ENCODE results near the gene SPATA31C2. TPM values are rescaled to one million over a fixed set of nuclear protein-coding genes. Genes with fewer than 3 reads are reported as not detected.

SPATA31C2 gene
- total RNA-seq, 1 experiment from 2014 or later = 0.04 TPM

- TF ChIP-seq, protein P1, sequence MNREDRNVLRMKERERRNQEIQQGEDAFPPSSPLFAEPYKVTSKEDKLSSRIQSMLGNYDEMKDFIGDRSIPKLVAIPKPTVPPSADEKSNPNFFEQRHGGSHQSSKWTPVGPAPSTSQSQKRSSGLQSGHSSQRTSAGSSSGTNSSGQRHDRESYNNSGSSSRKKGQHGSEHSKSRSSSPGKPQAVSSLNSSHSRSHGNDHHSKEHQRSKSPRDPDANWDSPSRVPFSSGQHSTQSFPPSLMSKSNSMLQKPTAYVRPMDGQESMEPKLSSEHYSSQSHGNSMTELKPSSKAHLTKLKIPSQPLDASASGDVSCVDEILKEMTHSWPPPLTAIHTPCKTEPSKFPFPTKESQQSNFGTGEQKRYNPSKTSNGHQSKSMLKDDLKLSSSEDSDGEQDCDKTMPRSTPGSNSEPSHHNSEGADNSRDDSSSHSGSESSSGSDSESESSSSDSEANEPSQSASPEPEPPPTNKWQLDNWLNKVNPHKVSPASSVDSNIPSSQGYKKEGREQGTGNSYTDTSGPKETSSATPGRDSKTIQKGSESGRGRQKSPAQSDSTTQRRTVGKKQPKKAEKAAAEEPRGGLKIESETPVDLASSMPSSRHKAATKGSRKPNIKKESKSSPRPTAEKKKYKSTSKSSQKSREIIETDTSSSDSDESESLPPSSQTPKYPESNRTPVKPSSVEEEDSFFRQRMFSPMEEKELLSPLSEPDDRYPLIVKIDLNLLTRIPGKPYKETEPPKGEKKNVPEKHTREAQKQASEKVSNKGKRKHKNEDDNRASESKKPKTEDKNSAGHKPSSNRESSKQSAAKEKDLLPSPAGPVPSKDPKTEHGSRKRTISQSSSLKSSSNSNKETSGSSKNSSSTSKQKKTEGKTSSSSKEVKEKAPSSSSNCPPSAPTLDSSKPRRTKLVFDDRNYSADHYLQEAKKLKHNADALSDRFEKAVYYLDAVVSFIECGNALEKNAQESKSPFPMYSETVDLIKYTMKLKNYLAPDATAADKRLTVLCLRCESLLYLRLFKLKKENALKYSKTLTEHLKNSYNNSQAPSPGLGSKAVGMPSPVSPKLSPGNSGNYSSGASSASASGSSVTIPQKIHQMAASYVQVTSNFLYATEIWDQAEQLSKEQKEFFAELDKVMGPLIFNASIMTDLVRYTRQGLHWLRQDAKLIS (CRISPR knock-in tag; IDR thresholded peaks at IDR 0.05; ENCODE audit: borderline replicate concordance) = no peak
- no peak for TF ChIP-seq CTCF (IDR thresholded peaks at IDR 0.05)
Observed at GRCh38 chr9:88164850-88165249, 26.6 kb upstream of the SPATA31C2 start (continued).

DNA sequence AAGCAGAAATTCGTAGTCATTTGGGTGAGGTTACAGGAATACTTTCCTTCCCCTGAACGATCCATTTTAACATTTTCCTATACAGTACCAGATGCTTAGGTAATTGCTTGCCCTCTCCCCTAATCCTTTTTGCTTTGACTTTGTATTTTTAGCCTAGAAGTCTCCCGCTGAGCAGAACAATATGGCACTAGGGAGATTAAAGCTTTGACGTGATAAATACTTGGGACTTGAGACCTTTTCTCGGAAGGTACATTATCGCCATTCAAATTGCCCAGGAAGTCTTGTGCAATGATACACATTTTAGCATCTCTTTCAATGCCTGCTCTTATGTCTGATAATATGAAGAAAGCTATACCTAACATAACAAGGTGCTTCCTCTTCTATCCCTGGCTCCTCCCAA, 22.9 kb upstream of the SPATA31C2 start:
- POLR2A ChIA-PET = no interaction called here

GRCh38 chr9:88143957-88144625, 5.8 kb upstream of the SPATA31C2 start:
- Mint-ChIP-seq H3K9me3 (peaks cover 7% of the 10 kb centered on the region), H3K4me1 (no peaks in the 10 kb centered on the region), H3K4me3 (no peak overlapping the region), H3K36me3 (no peaks in the 10 kb centered on the region), H3K27me3 (ENCODE audit: low read depth) (peaks cover 12% of the 10 kb centered on the region), H3K27ac (no peak overlapping the region)
- ATAC-seq (no peak), DNase-seq (ENCODE audit: low spot score) (no peak)
- CTCF ChIA-PET = no interaction called here
- POLR2A ChIA-PET = no interaction called here
- TF ChIP-seq, protein P2, sequence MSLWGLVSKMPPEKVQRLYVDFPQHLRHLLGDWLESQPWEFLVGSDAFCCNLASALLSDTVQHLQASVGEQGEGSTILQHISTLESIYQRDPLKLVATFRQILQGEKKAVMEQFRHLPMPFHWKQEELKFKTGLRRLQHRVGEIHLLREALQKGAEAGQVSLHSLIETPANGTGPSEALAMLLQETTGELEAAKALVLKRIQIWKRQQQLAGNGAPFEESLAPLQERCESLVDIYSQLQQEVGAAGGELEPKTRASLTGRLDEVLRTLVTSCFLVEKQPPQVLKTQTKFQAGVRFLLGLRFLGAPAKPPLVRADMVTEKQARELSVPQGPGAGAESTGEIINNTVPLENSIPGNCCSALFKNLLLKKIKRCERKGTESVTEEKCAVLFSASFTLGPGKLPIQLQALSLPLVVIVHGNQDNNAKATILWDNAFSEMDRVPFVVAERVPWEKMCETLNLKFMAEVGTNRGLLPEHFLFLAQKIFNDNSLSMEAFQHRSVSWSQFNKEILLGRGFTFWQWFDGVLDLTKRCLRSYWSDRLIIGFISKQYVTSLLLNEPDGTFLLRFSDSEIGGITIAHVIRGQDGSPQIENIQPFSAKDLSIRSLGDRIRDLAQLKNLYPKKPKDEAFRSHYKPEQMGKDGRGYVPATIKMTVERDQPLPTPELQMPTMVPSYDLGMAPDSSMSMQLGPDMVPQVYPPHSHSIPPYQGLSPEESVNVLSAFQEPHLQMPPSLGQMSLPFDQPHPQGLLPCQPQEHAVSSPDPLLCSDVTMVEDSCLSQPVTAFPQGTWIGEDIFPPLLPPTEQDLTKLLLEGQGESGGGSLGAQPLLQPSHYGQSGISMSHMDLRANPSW (CRISPR knock-in tag; conservative IDR thresholded peaks at IDR 0.05; ENCODE audit: low read depth) = no peak
- TF ChIP-seq ZNF263 (CRISPR knock-in tag; IDR thresholded peaks at IDR 0.05; ENCODE audit: low read depth) (no peak), PREB (CRISPR knock-in tag; IDR thresholded peaks at IDR 0.05; ENCODE audit: borderline replicate concordance) (no peak), IRF1 (CRISPR knock-in tag; IDR thresholded peaks at IDR 0.05) (no peak)
- TF ChIP-seq, protein P3, sequence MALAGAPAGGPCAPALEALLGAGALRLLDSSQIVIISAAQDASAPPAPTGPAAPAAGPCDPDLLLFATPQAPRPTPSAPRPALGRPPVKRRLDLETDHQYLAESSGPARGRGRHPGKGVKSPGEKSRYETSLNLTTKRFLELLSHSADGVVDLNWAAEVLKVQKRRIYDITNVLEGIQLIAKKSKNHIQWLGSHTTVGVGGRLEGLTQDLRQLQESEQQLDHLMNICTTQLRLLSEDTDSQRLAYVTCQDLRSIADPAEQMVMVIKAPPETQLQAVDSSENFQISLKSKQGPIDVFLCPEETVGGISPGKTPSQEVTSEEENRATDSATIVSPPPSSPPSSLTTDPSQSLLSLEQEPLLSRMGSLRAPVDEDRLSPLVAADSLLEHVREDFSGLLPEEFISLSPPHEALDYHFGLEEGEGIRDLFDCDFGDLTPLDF (CRISPR knock-in tag; IDR thresholded peaks at IDR 0.05) = no peak

More for the DNA sequence above, 22.9 kb upstream of the SPATA31C2 start:
- Mint-ChIP-seq H3K4me3 (no peak overlapping the region), H3K4me1 (peaks cover 10% of the 10 kb centered on the region), H3K9me3 (peaks cover 5% of the 10 kb centered on the region; the same call in 1 of the 2 replicates), H3K27ac (no peak overlapping the region), H3K27me3 (ENCODE audit: low read depth) (peaks cover 6% of the 10 kb centered on the region), H3K36me3 (no peaks in the 10 kb centered on the region)
- ATAC-seq (no peak), DNase-seq (ENCODE audit: low spot score) (no peak)
- CTCF ChIA-PET = interaction anchor here (0.9 kb wide), 1 partner anchor 11 kb away, joined by 3 read pairs; no protein-coding TSS in a partner anchor
- TF ChIP-seq NFATC4 (CRISPR knock-in tag; IDR thresholded peaks at IDR 0.05) (no peak), OVOL2 (CRISPR knock-in tag; IDR thresholded peaks at IDR 0.05; ENCODE audit: borderline replicate concordance) (no peak), TEAD1 (CRISPR knock-in tag; IDR thresholded peaks at IDR 0.05) (no peak), JUN (CRISPR knock-in tag; IDR thresholded peaks at IDR 0.05) (no peak), RELA (CRISPR knock-in tag; IDR thresholded peaks at IDR 0.05; ENCODE audit: borderline replicate concordance) (no peak), ZNF396 (CRISPR knock-in tag; IDR thresholded peaks at IDR 0.05; ENCODE audit: borderline replicate concordance) (no peak), PRRX2 (CRISPR knock-in tag; IDR thresholded peaks at IDR 0.05) (no peak)
- TF ChIP-seq, protein P4, sequence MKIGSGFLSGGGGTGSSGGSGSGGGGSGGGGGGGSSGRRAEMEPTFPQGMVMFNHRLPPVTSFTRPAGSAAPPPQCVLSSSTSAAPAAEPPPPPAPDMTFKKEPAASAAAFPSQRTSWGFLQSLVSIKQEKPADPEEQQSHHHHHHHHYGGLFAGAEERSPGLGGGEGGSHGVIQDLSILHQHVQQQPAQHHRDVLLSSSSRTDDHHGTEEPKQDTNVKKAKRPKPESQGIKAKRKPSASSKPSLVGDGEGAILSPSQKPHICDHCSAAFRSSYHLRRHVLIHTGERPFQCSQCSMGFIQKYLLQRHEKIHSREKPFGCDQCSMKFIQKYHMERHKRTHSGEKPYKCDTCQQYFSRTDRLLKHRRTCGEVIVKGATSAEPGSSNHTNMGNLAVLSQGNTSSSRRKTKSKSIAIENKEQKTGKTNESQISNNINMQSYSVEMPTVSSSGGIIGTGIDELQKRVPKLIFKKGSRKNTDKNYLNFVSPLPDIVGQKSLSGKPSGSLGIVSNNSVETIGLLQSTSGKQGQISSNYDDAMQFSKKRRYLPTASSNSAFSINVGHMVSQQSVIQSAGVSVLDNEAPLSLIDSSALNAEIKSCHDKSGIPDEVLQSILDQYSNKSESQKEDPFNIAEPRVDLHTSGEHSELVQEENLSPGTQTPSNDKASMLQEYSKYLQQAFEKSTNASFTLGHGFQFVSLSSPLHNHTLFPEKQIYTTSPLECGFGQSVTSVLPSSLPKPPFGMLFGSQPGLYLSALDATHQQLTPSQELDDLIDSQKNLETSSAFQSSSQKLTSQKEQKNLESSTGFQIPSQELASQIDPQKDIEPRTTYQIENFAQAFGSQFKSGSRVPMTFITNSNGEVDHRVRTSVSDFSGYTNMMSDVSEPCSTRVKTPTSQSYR (CRISPR knock-in tag; IDR thresholded peaks at IDR 0.05) = no peak
- TF ChIP-seq, protein P5, sequence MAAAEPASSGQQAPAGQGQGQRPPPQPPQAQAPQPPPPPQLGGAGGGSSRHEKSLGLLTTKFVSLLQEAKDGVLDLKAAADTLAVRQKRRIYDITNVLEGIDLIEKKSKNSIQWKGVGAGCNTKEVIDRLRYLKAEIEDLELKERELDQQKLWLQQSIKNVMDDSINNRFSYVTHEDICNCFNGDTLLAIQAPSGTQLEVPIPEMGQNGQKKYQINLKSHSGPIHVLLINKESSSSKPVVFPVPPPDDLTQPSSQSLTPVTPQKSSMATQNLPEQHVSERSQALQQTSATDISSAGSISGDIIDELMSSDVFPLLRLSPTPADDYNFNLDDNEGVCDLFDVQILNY (CRISPR knock-in tag; IDR thresholded peaks at IDR 0.05) = no peak
- TF ChIP-seq, protein P6, sequence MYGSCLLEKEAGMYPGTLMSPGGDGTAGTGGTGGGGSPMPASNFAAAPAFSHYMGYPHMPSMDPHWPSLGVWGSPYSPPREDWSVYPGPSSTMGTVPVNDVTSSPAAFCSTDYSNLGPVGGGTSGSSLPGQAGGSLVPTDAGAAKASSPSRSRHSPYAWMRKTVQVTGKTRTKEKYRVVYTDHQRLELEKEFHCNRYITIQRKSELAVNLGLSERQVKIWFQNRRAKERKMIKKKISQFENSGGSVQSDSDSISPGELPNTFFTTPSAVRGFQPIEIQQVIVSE (CRISPR knock-in tag; IDR thresholded peaks at IDR 0.05; ENCODE audit: borderline replicate concordance) = no peak

All from WTC11 (cell line).